A673 (cell line): Measurements from ENCODE around the gene EMP1.

Experiments used
- EZH2 ChIP-seq: fragments of 200-600 bp; sonication (generic); IDR thresholded peaks from 2 replicates; pipeline ENCODE4 v1.6.1; 2017; ENCODE audit warnings: borderline replicate concordance, low read depth, mild to moderate bottlenecking, mixed read lengths, antibody characterized with exemption, low read length; ENCODE audit not compliant: poor library complexity, severe bottlenecking
- TF ChIP-seq, protein P1 (sequence below): fragments of 300-800, 200-600 bp; sonication (generic); conservative IDR thresholded peaks from 2 replicates; pipeline ENCODE4 v1.5.1; 2017; ENCODE audit warnings: low read depth, mild to moderate bottlenecking, antibody characterized with exemption, low read length, moderate library complexity, mixed read lengths

DNA sequence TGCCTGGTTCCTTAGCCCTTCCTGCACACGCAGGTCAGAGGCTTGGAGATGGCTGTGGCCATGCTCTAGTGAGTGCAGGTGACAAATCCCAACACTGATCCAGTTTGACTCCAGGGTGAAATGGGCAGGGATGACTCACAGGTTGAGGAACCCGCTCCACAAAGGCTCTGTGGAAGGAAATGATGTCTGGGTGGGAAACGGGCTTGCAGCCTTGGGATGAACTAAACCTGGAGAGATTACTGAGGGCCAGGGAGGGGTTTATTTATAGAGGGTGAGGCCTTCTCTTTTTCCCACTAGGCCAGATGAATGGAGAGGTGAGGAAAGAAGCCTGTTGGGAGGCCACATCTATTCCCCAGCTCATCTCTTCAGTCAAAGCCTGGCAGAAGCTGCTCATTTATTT lies 29.3 kb upstream of the EMP1 start:
- TF ChIP-seq, protein P1, sequence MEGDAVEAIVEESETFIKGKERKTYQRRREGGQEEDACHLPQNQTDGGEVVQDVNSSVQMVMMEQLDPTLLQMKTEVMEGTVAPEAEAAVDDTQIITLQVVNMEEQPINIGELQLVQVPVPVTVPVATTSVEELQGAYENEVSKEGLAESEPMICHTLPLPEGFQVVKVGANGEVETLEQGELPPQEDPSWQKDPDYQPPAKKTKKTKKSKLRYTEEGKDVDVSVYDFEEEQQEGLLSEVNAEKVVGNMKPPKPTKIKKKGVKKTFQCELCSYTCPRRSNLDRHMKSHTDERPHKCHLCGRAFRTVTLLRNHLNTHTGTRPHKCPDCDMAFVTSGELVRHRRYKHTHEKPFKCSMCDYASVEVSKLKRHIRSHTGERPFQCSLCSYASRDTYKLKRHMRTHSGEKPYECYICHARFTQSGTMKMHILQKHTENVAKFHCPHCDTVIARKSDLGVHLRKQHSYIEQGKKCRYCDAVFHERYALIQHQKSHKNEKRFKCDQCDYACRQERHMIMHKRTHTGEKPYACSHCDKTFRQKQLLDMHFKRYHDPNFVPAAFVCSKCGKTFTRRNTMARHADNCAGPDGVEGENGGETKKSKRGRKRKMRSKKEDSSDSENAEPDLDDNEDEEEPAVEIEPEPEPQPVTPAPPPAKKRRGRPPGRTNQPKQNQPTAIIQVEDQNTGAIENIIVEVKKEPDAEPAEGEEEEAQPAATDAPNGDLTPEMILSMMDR = no peak
- no peak for TF ChIP-seq EZH2
